HCT116 (cell line): ENCODE measurements around the gene HOXB1. TPM values are rescaled to one million over a fixed set of nuclear protein-coding genes. Genes with fewer than 3 reads are reported as not detected.

Experiments
- ATAC-seq: fragments of 200-7000 bp; cut with Tn5 transposase; 2 replicates; pipeline ENCODE4 v1.9.1; 2020; ENCODE audit warnings: mild to moderate bottlenecking, moderate library complexity
- BruUV-seq: library from RNA; stranded (reverse); fragments of 400-500 nt; replicated peaks from 2 replicates; lab custom pipeline; 2021; lab: Mats Ljungman, UMichigan
- CTCF ChIA-PET: fragments of 300-600 bp; sonication (Branson Sonifier 250); formaldehyde crosslinking; loops from one replicate; lab custom pipeline; 2021; ENCODE audit warnings: antibody characterized with exemption; lab: Charles Lee
- POLR2A ChIA-PET: fragments of 300-600, 350-600 bp; sonication (Branson Sonifier 250); formaldehyde crosslinking; loops from one replicate; lab custom pipeline; 2021; ENCODE audit warnings: antibody characterized with exemption; lab: Charles Lee
- RAD21 ChIA-PET, 2 experiments: fragments of 300-600 bp; sonication (Branson Sonifier 250); formaldehyde crosslinking; loops; one replicate each; lab custom pipeline; 2023; ENCODE audit warnings: low total read pairs in 2 of 2; ENCODE audit not compliant: uncharacterized antibody in 2 of 2, unreplicated experiment in 2 of 2, low non-redundant PET in 1 of 2; lab: Charles Lee
- DNase-seq: peaks from one replicate; pipeline ENCODE4 v3.0.0-alpha.2; 2010; ENCODE audit warnings: low read depth, low spot score
- H2AFZ ChIP-seq: fragments of 200-600 bp; shearing (Covaris generic), sonication (generic); 2 replicates; pipeline ENCODE4 v1.6.1; 2017; ENCODE audit warnings: low read depth, mixed run types, mixed read lengths, antibody characterized with exemption, low read length; ENCODE audit not compliant: poor library complexity, severe bottlenecking
- H3K27ac ChIP-seq: 2 replicates; pipeline ENCODE4 v1.5.1; 2012; ENCODE audit warnings: low read depth, low read length
- H3K27me3 ChIP-seq: fragments of 200-600 bp; sonication (generic); 2 replicates; pipeline ENCODE4 v1.6.1; 2016; ENCODE audit warnings: mixed run types, low read length, mixed read lengths; ENCODE audit not compliant: insufficient read depth
- H3K36me3 ChIP-seq, 2 experiments: fragments of 200-500 bp in 1 of 2; fragments of 200-600 bp in 1 of 2; sonication (Bioruptor generic) in 1 of 2; sonication (generic) in 1 of 2; 2 replicates each; pipeline versions ENCODE4 v1.5.1 to v1.6.1; 2014 to 2016; ENCODE audit warnings: low read length in 2 of 2, inconsistent platforms in 1 of 2, mixed read lengths in 1 of 2, mixed run types in 1 of 2; ENCODE audit not compliant: insufficient read depth in 2 of 2, control insufficient read depth in 1 of 2
- H3K4me1 ChIP-seq, 2 experiments: fragments of 200-600 bp in 1 of 2; sonication (generic) in 1 of 2; 2 replicates each; pipeline versions ENCODE4 v1.5.1 to v1.6.1; 2012 to 2017; ENCODE audit warnings: low read length in 2 of 2, inconsistent platforms in 1 of 2, mild to moderate bottlenecking in 1 of 2, mixed read lengths in 1 of 2, mixed run types in 1 of 2, moderate library complexity in 1 of 2; ENCODE audit not compliant: insufficient read depth in 2 of 2, control insufficient read depth in 1 of 2
- H3K4me2 ChIP-seq: fragments of 200-600 bp; sonication (generic); 2 replicates; pipeline ENCODE4 v1.6.1; 2017; ENCODE audit warnings: mixed run types, low read length, mixed read lengths
- H3K4me3 ChIP-seq, 2 experiments: fragments of 200-600 bp in 1 of 2; sonication (generic) in 1 of 2; replicated peaks in 1 of 2; 2 replicates each; pipeline ENCODE4 v1.5.1; 2011 to 2016; ENCODE audit warnings: low read length in 2 of 2, control low read depth in 1 of 2, low read depth in 1 of 2, mild to moderate bottlenecking in 1 of 2, mixed read lengths in 1 of 2, mixed run types in 1 of 2
- H3K79me2 ChIP-seq: fragments of 200-600 bp; sonication (generic); 2 replicates; pipeline ENCODE4 v1.6.1; 2017; ENCODE audit warnings: mild to moderate bottlenecking, mixed run types, low read length, moderate library complexity, mixed read lengths; ENCODE audit not compliant: insufficient read depth
- H3K9ac ChIP-seq: fragments of 200-600 bp; sonication (generic); 2 replicates; pipeline ENCODE4 v1.6.1; 2016; ENCODE audit warnings: low read length, mixed read lengths
- H3K9me2 ChIP-seq: fragments of 200-600 bp; sonication (generic), shearing (Covaris generic); 2 replicates; pipeline ENCODE4 v1.6.1; 2017; ENCODE audit warnings: mixed run types, mild to moderate bottlenecking, moderate library complexity; ENCODE audit not compliant: insufficient read depth
- H3K9me3 ChIP-seq, 2 experiments: fragments of 200-500 bp in 1 of 2; fragments of 200-600 bp in 1 of 2; sonication (Bioruptor generic) in 1 of 2; sonication (generic) in 1 of 2; 2 replicates each; pipeline ENCODE4 v1.6.1; 2014 to 2017; ENCODE audit warnings: low read length in 2 of 2, mixed read lengths in 2 of 2, inconsistent platforms in 1 of 2, low read depth in 1 of 2, mild to moderate bottlenecking in 1 of 2, mixed run types in 1 of 2, moderate library complexity in 1 of 2; ENCODE audit not compliant: control insufficient read depth in 1 of 2, insufficient read depth in 1 of 2
- H4K20me1 ChIP-seq: fragments of 200-600 bp; sonication (generic), shearing (Covaris generic); 2 replicates; pipeline ENCODE4 v1.6.1; 2017; ENCODE audit warnings: mixed run types, mild to moderate bottlenecking, moderate library complexity; ENCODE audit not compliant: insufficient read depth
- CEBPB ChIP-seq: IDR thresholded peaks from 2 replicates; pipeline ENCODE4 v1.6.1; 2012; ENCODE audit warnings: low read depth
- EGR1 ChIP-seq: IDR thresholded peaks from 2 replicates; pipeline ENCODE4 v1.6.1; 2012; ENCODE audit warnings: low read depth
- ELF1 ChIP-seq: IDR thresholded peaks from 2 replicates; pipeline ENCODE4 v1.6.1; 2012; ENCODE audit warnings: low read depth, borderline replicate concordance
- EZH2 ChIP-seq: fragments of 200-600 bp; sonication (generic); IDR thresholded peaks from 2 replicates; pipeline ENCODE4 v1.6.1; 2017; ENCODE audit warnings: antibody characterized with exemption, mixed run types
- FOSL1 ChIP-seq: IDR thresholded peaks from 2 replicates; pipeline ENCODE4 v1.6.1; 2012; ENCODE audit warnings: low read depth
- RAD21 ChIP-seq: IDR thresholded peaks from 2 replicates; pipeline ENCODE4 v1.6.1; 2012; ENCODE audit warnings: low read depth, mild to moderate bottlenecking
- SRF ChIP-seq: IDR thresholded peaks from 2 replicates; pipeline ENCODE4 v1.6.1; 2012; ENCODE audit warnings: low read depth
- TCF7L2 ChIP-seq: IDR thresholded peaks from 2 replicates; pipeline ENCODE4 v1.7.0; 2011; ENCODE audit warnings: borderline replicate concordance, inconsistent platforms; ENCODE audit not compliant: insufficient read depth, insufficient read length; ENCODE audit errors: extremely low read depth
- ZFX ChIP-seq: fragments of 450-650 bp; IDR thresholded peaks from 2 replicates; pipeline ENCODE4 v1.6.1; 2017
- ZNF274 ChIP-seq: fragments of 200-500 bp; sonication (Bioruptor generic); IDR thresholded peaks from 2 replicates; pipeline ENCODE4 v1.6.1; 2014; ENCODE audit warnings: mild to moderate bottlenecking, low read depth, low read length, inconsistent platforms
- intact Hi-C: fragments of 100-400 bp; cut with micrococcal nuclease; formaldehyde crosslinking; loops from 2 replicates; pipeline ENCODE4 v1.10.0; 2022
- total RNA-seq: library from RNA; stranded (reverse); gene quantifications from one replicate; pipeline ENCODE4 v1.2.1, GENCODE V29; 2021; ENCODE audit not compliant: unreplicated experiment
- TF ChIP-seq, protein P1 (sequence below): IDR thresholded peaks from 2 replicates; pipeline ENCODE4 v1.6.1; 2011; ENCODE audit warnings: mild to moderate bottlenecking, low read length, moderate library complexity; ENCODE audit not compliant: insufficient replicate concordance; ENCODE audit errors: extremely low read depth
- TF ChIP-seq, protein P2 (sequence below): IDR thresholded peaks from 2 replicates; pipeline ENCODE4 v1.6.1; 2012
- TF ChIP-seq, protein P3 (sequence below): IDR thresholded peaks from 2 replicates; pipeline ENCODE4 v1.6.1; 2012

The HOXB1 gene
- total RNA-seq, 1 experiment from 2014 or later, result not detected

DNA sequence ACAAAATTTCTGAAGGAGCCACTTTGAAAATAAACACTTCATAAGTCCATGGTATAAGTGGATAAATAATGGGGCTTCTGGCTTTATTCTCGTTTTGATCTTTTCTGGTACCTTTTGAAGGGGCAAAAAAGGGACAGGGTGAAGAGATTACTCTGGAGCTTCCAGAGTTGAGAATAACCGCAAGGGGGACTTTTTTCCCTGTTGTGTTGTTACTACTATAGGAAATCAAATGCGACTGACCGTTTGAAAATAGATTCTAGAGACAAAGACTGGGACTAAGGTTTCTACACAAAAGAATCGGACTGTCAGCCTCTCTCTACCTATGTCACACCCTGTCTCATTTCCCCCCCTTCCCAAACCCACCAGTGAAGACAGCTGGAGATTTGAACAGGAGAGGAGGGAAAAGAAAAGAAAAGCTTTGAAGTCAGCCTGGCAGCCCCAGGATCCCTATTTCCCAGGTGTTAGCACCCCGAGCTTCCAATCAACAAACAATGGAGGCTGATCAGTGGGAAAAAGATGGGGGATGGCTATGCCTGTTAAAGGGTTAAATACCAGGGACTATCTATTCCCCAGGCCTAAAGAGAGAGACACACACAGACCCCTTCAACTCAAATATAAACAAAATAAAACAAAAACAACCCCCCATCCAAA, 39.0 kb upstream of the HOXB1 start:
- no TSS peak for BruUV-seq
- ATAC-seq (no peak), DNase-seq (no peak)
- Histone ChIP-seq H3K9me3 (no peaks in the 10 kb centered on the region), H3K9me2 (no peaks in the 10 kb centered on the region), H3K4me1 (no peaks in the 10 kb centered on the region), H3K36me3 (no peaks in the 10 kb centered on the region; a peak in 1 of 4 replicates), H3K27me3 (no peaks in the 10 kb centered on the region), H3K4me2 (no peak overlapping the region), H3K27ac (no peak overlapping the region), H3K4me3 (no peak overlapping the region), H3K79me2 (peaks cover 70% of the 10 kb centered on the region), H2AFZ (no peak overlapping the region), H4K20me1 (no peaks in the 10 kb centered on the region), H3K9ac (no peak overlapping the region)
- TF ChIP-seq, protein P1, sequence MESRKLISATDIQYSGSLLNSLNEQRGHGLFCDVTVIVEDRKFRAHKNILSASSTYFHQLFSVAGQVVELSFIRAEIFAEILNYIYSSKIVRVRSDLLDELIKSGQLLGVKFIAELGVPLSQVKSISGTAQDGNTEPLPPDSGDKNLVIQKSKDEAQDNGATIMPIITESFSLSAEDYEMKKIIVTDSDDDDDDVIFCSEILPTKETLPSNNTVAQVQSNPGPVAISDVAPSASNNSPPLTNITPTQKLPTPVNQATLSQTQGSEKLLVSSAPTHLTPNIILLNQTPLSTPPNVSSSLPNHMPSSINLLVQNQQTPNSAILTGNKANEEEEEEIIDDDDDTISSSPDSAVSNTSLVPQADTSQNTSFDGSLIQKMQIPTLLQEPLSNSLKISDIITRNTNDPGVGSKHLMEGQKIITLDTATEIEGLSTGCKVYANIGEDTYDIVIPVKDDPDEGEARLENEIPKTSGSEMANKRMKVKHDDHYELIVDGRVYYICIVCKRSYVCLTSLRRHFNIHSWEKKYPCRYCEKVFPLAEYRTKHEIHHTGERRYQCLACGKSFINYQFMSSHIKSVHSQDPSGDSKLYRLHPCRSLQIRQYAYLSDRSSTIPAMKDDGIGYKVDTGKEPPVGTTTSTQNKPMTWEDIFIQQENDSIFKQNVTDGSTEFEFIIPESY, result no peak
- TF ChIP-seq SRF, result no peak
- no peak for TF ChIP-seq ELF1
- TF ChIP-seq, protein P2, sequence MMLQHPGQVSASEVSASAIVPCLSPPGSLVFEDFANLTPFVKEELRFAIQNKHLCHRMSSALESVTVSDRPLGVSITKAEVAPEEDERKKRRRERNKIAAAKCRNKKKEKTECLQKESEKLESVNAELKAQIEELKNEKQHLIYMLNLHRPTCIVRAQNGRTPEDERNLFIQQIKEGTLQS, result no peak
- no peak for TF ChIP-seq EGR1
- no peak for TF ChIP-seq ZNF274
- no peak for TF ChIP-seq RAD21
- no peak for TF ChIP-seq ZFX
- TF ChIP-seq CEBPB, result no peak
- TF ChIP-seq, protein P3, sequence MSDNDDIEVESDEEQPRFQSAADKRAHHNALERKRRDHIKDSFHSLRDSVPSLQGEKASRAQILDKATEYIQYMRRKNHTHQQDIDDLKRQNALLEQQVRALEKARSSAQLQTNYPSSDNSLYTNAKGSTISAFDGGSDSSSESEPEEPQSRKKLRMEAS, result no peak
- no peak for TF ChIP-seq FOSL1
- TF ChIP-seq EZH2, result no peak
- TF ChIP-seq TCF7L2, result no peak
- POLR2A ChIA-PET, result no interaction called here
- CTCF ChIA-PET, result no interaction called here
- intact Hi-C loops, result no loop called here
- RAD21 ChIA-PET, result no interaction called here
